GM12864 (cell line): Measurements from ENCODE around the gene CD151.

Experiments
- DNase-seq: peaks from one replicate; pipeline ENCODE4 v3.0.0-alpha.2; 2011; ENCODE audit warnings: low read depth
- H3K4me3 ChIP-seq: 2 replicates; pipeline ENCODE4 v1.5.1; 2011; ENCODE audit warnings: mild to moderate bottlenecking, low read depth, low read length, control low read depth
- CTCF ChIP-seq: IDR thresholded peaks from 2 replicates; pipeline ENCODE4 v1.5.1; 2011; ENCODE audit warnings: low read depth, mild to moderate bottlenecking, moderate library complexity, low read length, control low read depth, inconsistent platforms; ENCODE audit errors: missing control alignments

The CD151 gene

DNA sequence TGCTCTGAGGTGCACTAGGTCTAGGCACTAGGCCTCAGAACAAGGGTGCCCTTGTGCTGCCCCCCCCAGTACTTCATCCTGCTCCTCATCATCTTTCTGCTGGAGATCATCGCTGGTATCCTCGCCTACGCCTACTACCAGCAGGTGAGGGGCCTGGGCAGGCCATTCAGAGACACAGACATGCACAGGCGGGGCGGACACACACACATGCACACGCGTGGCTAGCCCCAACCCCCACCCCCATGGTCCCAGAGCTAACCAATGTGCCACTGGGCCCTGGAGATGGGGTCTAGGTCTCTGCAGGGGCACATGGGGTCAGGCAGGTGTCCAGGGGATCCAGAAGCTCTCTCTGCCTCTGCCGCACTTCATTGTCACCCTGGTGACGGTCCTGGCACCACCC lies 3.9 kb downstream of the CD151 start:
- no peak overlapping the region for H3K4me3 ChIP-seq
- DNase-seq: no peak
- no peak for TF ChIP-seq CTCF

- no peak for DNase-seq
- H3K4me3 ChIP-seq: no peak overlapping the region
- no peak for TF ChIP-seq CTCF
These were observed 4.6 kb downstream of the CD151 start for GRCh38 chr11:837189-837989.

- DNase-seq: no peak
- H3K4me3 ChIP-seq: no peak overlapping the region
- no peak for TF ChIP-seq CTCF
These were observed 5.2 kb downstream of the CD151 start for GRCh38 chr11:837990-838307.

DNA sequence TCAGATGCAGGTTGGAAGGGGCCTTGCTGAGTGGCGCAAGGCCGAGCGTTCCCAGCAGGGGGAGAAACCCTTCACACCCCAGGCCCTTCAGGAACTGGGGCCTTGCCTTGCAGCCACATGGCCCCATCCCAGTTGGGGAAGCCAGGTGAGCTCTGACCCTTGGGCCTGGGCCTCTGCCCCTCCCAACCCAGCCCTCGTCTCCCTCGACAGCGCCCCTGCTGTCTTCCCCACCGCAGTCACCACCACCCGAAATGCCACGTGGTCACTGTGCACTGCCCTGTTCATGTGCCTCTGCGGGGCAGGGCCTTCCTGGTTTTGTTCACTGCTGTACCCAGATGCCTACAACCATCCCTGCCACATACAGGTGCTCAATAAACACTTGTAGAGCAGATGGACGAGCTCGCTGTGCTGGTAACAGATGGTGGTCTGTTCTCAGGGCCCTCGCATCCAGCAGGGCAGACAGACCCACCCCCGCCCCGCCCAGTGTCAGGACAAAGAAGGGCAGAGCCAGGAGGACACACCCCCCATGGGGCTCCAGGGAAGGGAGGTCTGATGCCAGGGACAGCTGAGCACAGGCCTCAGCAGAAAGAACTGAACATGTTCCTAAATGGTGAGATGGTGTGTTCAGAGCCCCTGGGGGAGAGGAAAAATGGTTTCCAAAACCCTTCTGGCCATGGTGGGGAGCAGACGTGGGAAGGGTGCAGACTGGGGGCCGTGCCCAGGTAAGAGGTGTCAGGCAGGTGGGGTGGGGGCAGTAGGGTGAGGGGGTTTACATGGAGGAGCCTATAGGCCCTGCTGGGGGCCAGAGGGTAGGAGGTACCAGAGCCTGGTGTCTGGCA lies 5.9 kb downstream of the CD151 start:
- no peak for DNase-seq
- H3K4me3 ChIP-seq: no peak overlapping the region

DNA sequence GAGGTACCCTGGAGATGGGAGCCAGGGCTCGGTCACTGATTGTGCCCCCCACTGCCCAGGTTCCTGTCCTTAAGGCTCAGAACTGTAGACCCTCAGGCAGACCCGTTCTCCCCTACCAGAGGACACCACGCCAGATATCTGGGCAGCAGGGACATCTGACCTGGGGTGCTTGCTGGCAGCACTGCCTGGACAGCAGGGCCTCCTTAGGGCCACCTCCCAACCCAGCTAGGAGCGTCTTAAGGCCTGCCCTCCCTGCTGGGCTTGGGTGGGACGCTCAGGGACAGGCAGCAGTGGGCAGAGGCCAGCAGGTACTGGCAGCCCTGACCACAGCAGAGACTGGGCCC lies 6.5 kb downstream of the CD151 start:
- no peak overlapping the region for H3K4me3 ChIP-seq
- DNase-seq: no peak
- no peak for TF ChIP-seq CTCF

More for the DNA sequence above, 5.9 kb downstream of the CD151 start:
- TF ChIP-seq CTCF: no peak

DNA sequence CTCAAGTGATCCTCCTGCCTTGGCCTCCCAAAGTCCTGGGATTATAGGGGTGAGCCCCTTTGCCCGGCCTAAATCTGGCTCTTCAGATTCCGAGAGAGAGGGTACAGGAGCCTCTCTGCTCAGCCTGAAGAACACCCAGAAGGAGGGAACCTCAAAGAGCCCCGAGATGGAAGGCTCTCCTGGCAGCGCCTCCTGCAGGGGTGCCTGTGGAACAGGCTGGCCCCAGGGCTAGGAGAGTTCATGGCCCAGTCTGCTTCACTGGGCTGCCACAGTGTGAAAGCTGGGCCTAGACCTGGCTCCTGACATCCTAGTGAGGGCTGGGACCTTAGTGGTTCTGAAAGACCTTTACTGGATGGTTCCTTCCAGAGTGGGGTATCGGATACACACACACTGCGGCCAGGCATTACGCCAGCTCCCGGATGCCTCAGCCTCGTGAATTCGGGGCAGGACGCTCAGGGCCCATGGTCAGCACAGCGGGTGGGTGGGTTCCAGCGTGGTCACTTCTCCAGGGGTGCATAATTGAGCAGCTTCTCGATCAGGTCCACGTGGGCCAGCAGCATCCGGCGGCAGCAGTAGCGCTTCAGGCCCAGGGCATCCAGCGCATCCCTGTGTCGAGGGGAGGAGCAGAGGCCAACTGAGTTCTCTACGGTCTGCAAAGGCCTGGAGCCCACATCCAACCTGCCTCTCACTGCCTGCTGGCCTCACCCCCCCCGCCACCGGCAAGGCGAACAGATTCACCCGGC lies 7.3 kb downstream of the CD151 start:
- TF ChIP-seq CTCF: peak; percentile 32
- H3K4me3 ChIP-seq: no peak overlapping the region

More for the DNA sequence above, 7.3 kb downstream of the CD151 start:
- DNase-seq: no peak
